GM21737 (cell line): Measurements from ENCODE around the gene ARHGAP22.

Source experiments
- ATAC-seq: cut with Tn5 transposase; IDR thresholded peaks from one replicate; pipeline ENCODE4 v1.9.1; 2021; ENCODE audit warnings: mild to moderate bottlenecking, moderate library complexity; ENCODE audit not compliant: unreplicated experiment

The ARHGAP22 gene

GRCh38 chr10:48406204-48406603 lies 198.7 kb downstream of the ARHGAP22 start:
- ATAC-seq: no peak

GRCh38 chr10:48404646-48405045 lies 200.2 kb downstream of the ARHGAP22 start:
- ATAC-seq: no peak

GRCh38 chr10:48400850-48401220 lies 204.0 kb downstream of the ARHGAP22 start:
- ATAC-seq: no peak

GRCh38 chr10:48400129-48400849 lies 204.6 kb downstream of the ARHGAP22 start:
- no peak for ATAC-seq

- no peak for ATAC-seq
Measured at GRCh38 chr10:48399551-48399950, 205.3 kb downstream of the ARHGAP22 start.

- ATAC-seq: no peak
Measured at GRCh38 chr10:48399056-48399541, 205.8 kb downstream of the ARHGAP22 start.

GRCh38 chr10:48398261-48398660 lies 206.6 kb downstream of the ARHGAP22 start:
- no peak for ATAC-seq
